HG03432 (cell line): ENCODE data around the gene CSNK1G2.

Source experiments
- ATAC-seq: cut with Tn5 transposase; IDR thresholded peaks from one replicate; pipeline ENCODE4 v1.9.1; 2021; ENCODE audit warnings: mild to moderate bottlenecking, moderate library complexity; ENCODE audit not compliant: unreplicated experiment

Gene CSNK1G2

GRCh38 chr19:1941146-1942077, at the start of gene CSNK1G2:
Gene CSNK1G2, plus strand, starts transcription at chr19:1941172. Its CDS starts 28,601 bp downstream, at chr19:1969773.
- ATAC-seq = no peak

- no peak for ATAC-seq
Measured at GRCh38 chr19:1893791-1894190, 47.2 kb upstream of the CSNK1G2 start.

- no peak for ATAC-seq
Measured at GRCh38 chr19:1896508-1896907, 44.5 kb upstream of the CSNK1G2 start.

GRCh38 chr19:1901940-1902404, 39.0 kb upstream of the CSNK1G2 start:
- ATAC-seq = no peak

GRCh38 chr19:1902923-1903322, 38.0 kb upstream of the CSNK1G2 start:
- no peak for ATAC-seq

GRCh38 chr19:1904860-1905109, 36.2 kb upstream of the CSNK1G2 start:
- ATAC-seq = peak; percentile 3

- ATAC-seq = peak; percentile 78
Measured at GRCh38 chr19:1905110-1905862, 35.7 kb upstream of the CSNK1G2 start, which contains the start of the genes ADAT3 and SCAMP4. Gene ADAT3, plus strand, starts transcription at chr19:1905399. Its CDS starts 6,649 bp downstream, at chr19:1912048. Gene SCAMP4, plus strand, starts transcription at chr19:1905399. Its CDS starts 9,621 bp downstream, at chr19:1915020.

- no peak for ATAC-seq
Measured at GRCh38 chr19:1905863-1906375, 35.1 kb upstream of the CSNK1G2 start.

- no peak for ATAC-seq
Measured at GRCh38 chr19:1906985-1907562, 33.9 kb upstream of the CSNK1G2 start.

- ATAC-seq = no peak
Measured at GRCh38 chr19:1907563-1908363, 33.2 kb upstream of the CSNK1G2 start.

GRCh38 chr19:1908364-1908678, 32.7 kb upstream of the CSNK1G2 start:
- ATAC-seq = no peak

- no peak for ATAC-seq
Measured at GRCh38 chr19:1909761-1910080, 31.3 kb upstream of the CSNK1G2 start.

GRCh38 chr19:1910177-1910576, 30.8 kb upstream of the CSNK1G2 start:
- ATAC-seq = no peak

GRCh38 chr19:1911098-1911497, 29.9 kb upstream of the CSNK1G2 start:
- ATAC-seq = no peak

GRCh38 chr19:1911995-1912394, 29.0 kb upstream of the CSNK1G2 start:
- no peak for ATAC-seq

GRCh38 chr19:1912760-1913505, 28.0 kb upstream of the CSNK1G2 start:
- no peak for ATAC-seq

GRCh38 chr19:1913781-1914577, 27.0 kb upstream of the CSNK1G2 start:
- no peak for ATAC-seq

GRCh38 chr19:1914826-1915341, 26.1 kb upstream of the CSNK1G2 start:
- ATAC-seq = no peak

GRCh38 chr19:1917146-1917545, 23.8 kb upstream of the CSNK1G2 start:
- no peak for ATAC-seq
